SK-N-MC (cell line): ENCODE measurements around the gene PRRC2B.

Source experiments
- EZH2 ChIP-seq: fragments of 200-600 bp; sonication (generic); IDR thresholded peaks from one replicate; pipeline ENCODE4 v1.6.1; 2017; ENCODE audit warnings: antibody characterized with exemption
- POLR2AphosphoS5 ChIP-seq: IDR thresholded peaks from 2 replicates; pipeline ENCODE4 v1.6.1; 2012; ENCODE audit warnings: mild to moderate bottlenecking, low read depth, low read length, borderline replicate concordance

DNA sequence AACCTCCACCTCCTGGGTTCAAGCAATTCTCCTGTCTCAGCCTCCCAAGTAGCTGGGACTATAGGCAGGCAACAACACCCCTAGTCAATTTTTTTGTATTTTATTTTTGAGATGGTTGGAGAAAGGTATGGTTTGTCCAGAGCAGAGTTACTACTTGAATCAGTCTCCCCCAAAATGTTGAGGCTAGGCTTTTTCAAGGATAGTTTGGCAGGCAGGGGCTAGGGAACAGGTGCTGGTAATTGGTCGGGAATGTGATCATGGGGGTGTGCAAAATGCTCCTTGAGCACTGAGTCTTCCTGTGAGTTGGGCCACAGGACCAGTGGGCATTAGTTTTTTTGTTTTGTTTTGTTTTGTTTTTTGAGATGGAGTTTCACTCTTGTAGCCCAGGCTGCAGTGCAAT is 28.3 kb upstream of the PRRC2B start:
- TF ChIP-seq EZH2 (no peak), POLR2AphosphoS5 (no peak)
